IMR-90 (cell line): ENCODE measurements around the gene LRIG1. TPM values are rescaled to one million over a fixed set of nuclear protein-coding genes. Genes with fewer than 3 reads are reported as not detected.

ENCODE experiments used
- ATAC-seq: fragments of 200-7000 bp; cut with Tn5 transposase; 2 replicates; pipeline ENCODE4 v1.9.1; 2020; ENCODE audit warnings: low read depth, mild to moderate bottlenecking, moderate library complexity
- BruUV-seq: library from RNA; stranded (reverse); fragments of 400-500 nt; replicated peaks from 2 replicates; lab custom pipeline; 2021; lab: Mats Ljungman, UMichigan
- CTCF ChIA-PET: fragments of 300-600 bp; formaldehyde crosslinking; extraction: SDS; loops from one replicate; lab custom pipeline; 2021; ENCODE audit warnings: antibody characterized with exemption; lab: Yijun Ruan, JAX
- POLR2A ChIA-PET: fragments of 300-600 bp; sonication (Branson Sonifier 250); formaldehyde crosslinking; loops from one replicate; lab custom pipeline; 2022; ENCODE audit warnings: antibody characterized with exemption; ENCODE audit not compliant: unreplicated experiment; lab: Charles Lee
- DNase-seq: peaks from one replicate; pipeline ENCODE4 v3.0.0; 2013
- H2AFZ ChIP-seq: replicated peaks from 2 replicates; pipeline ENCODE3; 2013; ENCODE audit warnings: low read length, mild to moderate bottlenecking; ENCODE audit not compliant: poor library complexity
- H2AK5ac ChIP-seq: 2 replicates; pipeline ENCODE4 v1.6.1; 2013; ENCODE audit warnings: low read depth, low read length, inconsistent platforms
- H2AK9ac ChIP-seq: replicated peaks from 2 replicates; pipeline ENCODE3; 2013; ENCODE audit warnings: mild to moderate bottlenecking, low read depth, low read length, moderate library complexity; ENCODE audit not compliant: poor library complexity
- H2BK120ac ChIP-seq: 2 replicates; pipeline ENCODE4 v1.6.1; 2013; ENCODE audit warnings: low read depth, low read length, inconsistent platforms
- H2BK15ac ChIP-seq: 3 replicates; pipeline ENCODE4 v1.6.1; 2013; ENCODE audit warnings: low read depth, low read length, inconsistent platforms
- H2BK20ac ChIP-seq: 2 replicates; pipeline ENCODE4 v1.6.1; 2013; ENCODE audit warnings: low read depth, mild to moderate bottlenecking, inconsistent platforms, low read length, moderate library complexity
- H2BK5ac ChIP-seq: 2 replicates; pipeline ENCODE4 v1.6.1; 2013; ENCODE audit warnings: mild to moderate bottlenecking, low read depth, low read length, inconsistent platforms; ENCODE audit not compliant: poor library complexity, severe bottlenecking
- H3K14ac ChIP-seq: replicated peaks from 2 replicates; pipeline ENCODE4 v1.6.1; 2013; ENCODE audit warnings: low read depth, low read length, inconsistent platforms
- H3K18ac ChIP-seq: 2 replicates; pipeline ENCODE4 v1.6.1; 2013; ENCODE audit warnings: low read depth, low read length, control low read depth
- H3K23ac ChIP-seq: 2 replicates; pipeline ENCODE4 v1.6.1; 2013; ENCODE audit warnings: low read depth, low read length, inconsistent platforms
- H3K27ac ChIP-seq: 2 replicates; pipeline ENCODE4 v1.5.1; 2013; ENCODE audit warnings: mild to moderate bottlenecking, control low read depth, low read length; ENCODE audit not compliant: insufficient read depth
- H3K27me3 ChIP-seq: 2 replicates; pipeline ENCODE4 v1.6.1; 2013; ENCODE audit warnings: low read length; ENCODE audit not compliant: control insufficient read depth, insufficient read depth
- H3K36me3 ChIP-seq: 2 replicates; pipeline ENCODE4 v1.6.1; 2013; ENCODE audit warnings: low read length, mixed read lengths; ENCODE audit not compliant: control insufficient read depth, insufficient read depth
- H3K4ac ChIP-seq: 2 replicates; pipeline ENCODE4 v1.6.1; 2013; ENCODE audit warnings: low read depth, low read length, inconsistent platforms
- H3K4me1 ChIP-seq: 2 replicates; pipeline ENCODE4 v1.6.1; 2013; ENCODE audit warnings: low read length, mixed read lengths; ENCODE audit not compliant: control insufficient read depth, insufficient read depth
- H3K4me2 ChIP-seq: 2 replicates; pipeline ENCODE4 v1.6.1; 2013; ENCODE audit warnings: low read depth, mild to moderate bottlenecking, control low read depth, low read length, moderate library complexity
- H3K4me3 ChIP-seq: 2 replicates; pipeline ENCODE4 v1.5.1; 2013; ENCODE audit warnings: low read depth, mild to moderate bottlenecking, control low read depth, low read length, moderate library complexity; ENCODE audit not compliant: insufficient read depth
- H3K56ac ChIP-seq: 2 replicates; pipeline ENCODE4 v1.6.1; 2013; ENCODE audit warnings: low read length, inconsistent platforms; ENCODE audit not compliant: insufficient read depth; ENCODE audit errors: extremely low read depth
- H3K79me1 ChIP-seq, 2 experiments: 2 replicates each; pipeline ENCODE4 v1.6.1; 2013; ENCODE audit warnings: low read length in 2 of 2, inconsistent platforms in 1 of 2, low read depth in 1 of 2
- H3K9ac ChIP-seq: 2 replicates; pipeline ENCODE4 v1.6.1; 2013; ENCODE audit warnings: low read depth, low read length, control low read depth
- H3K9me1 ChIP-seq: 2 replicates; pipeline ENCODE4 v1.6.1; 2013; ENCODE audit warnings: low read length, inconsistent platforms; ENCODE audit not compliant: insufficient read depth
- H3K9me3 ChIP-seq: 2 replicates; pipeline ENCODE4 v1.6.1; 2013; ENCODE audit warnings: low read length; ENCODE audit not compliant: control insufficient read depth, insufficient read depth
- H4K20me1 ChIP-seq: 2 replicates; pipeline ENCODE4 v1.6.1; 2013; ENCODE audit warnings: low read length, inconsistent platforms; ENCODE audit not compliant: insufficient read depth
- H4K5ac ChIP-seq: 2 replicates; pipeline ENCODE4 v1.6.1; 2013; ENCODE audit warnings: mild to moderate bottlenecking, low read depth, low read length, control low read depth
- H4K8ac ChIP-seq, 2 experiments: 2 replicates each; pipeline ENCODE4 v1.6.1; 2013; ENCODE audit warnings: low read depth in 2 of 2, low read length in 2 of 2, control low read depth in 1 of 2, inconsistent platforms in 1 of 2
- H4K91ac ChIP-seq: 2 replicates; pipeline ENCODE4 v1.6.1; 2013; ENCODE audit warnings: low read depth, low read length, inconsistent platforms; ENCODE audit not compliant: insufficient read depth
- CHD1 ChIP-seq: IDR thresholded peaks from 2 replicates; pipeline ENCODE4 v1.6.1; 2012; ENCODE audit warnings: low read depth, low read length, improper control_type of control experiment
- ELK1 ChIP-seq: fragments of 150-350 bp; IDR thresholded peaks from 2 replicates; pipeline ENCODE4 v1.6.1; 2016; ENCODE audit warnings: low read depth, mild to moderate bottlenecking, low read length, moderate library complexity, borderline replicate concordance
- MAZ ChIP-seq: IDR thresholded peaks from 2 replicates; pipeline ENCODE4 v1.6.1; 2012; ENCODE audit warnings: low read depth, mild to moderate bottlenecking, low read length, improper control_type of control experiment, moderate library complexity, borderline replicate concordance
- NFE2L2 ChIP-seq: fragments of 150-350 bp; IDR thresholded peaks from 2 replicates; pipeline ENCODE4 v1.6.1; 2016; ENCODE audit warnings: low read depth, mild to moderate bottlenecking, low read length
- SMC3 ChIP-seq: fragments of 150-350 bp; IDR thresholded peaks from 2 replicates; pipeline ENCODE4 v1.6.1; 2016; ENCODE audit warnings: low read depth, mild to moderate bottlenecking, antibody characterized with exemption, low read length, moderate library complexity
- WGBS, 2 experiments: methylation state at CpG; one replicate each; pipeline versions ENCODE4 v1.1.5 to v1.1.7; 2013; ENCODE audit warnings: missing lambda C conversion rate in 2 of 2; ENCODE audit not compliant: insufficient read length in 1 of 2; ENCODE audit errors: extremely low coverage in 2 of 2; 5-methylcytosine and 5-hydroxymethylcytosine counted together
- dilution Hi-C: fragments of 300-500 bp; cut with HindIII; formaldehyde crosslinking; loops from one replicate; pipeline ENCODE4 v1.14.3; 2018; ENCODE audit warnings: low sequenced_read_pairs; ENCODE audit not compliant: unreplicated experiment
- in situ Hi-C: fragments of 300-500 bp; cut with MboI; formaldehyde crosslinking; loops from 3 replicates; pipeline ENCODE4 v1.14.3; 2019; ENCODE audit warnings: low sequenced_read_pairs, inconsistent platforms, mixed read lengths
- intact Hi-C: fragments of 100-400 bp; cut with micrococcal nuclease; formaldehyde crosslinking; loops from 2 replicates; pipeline ENCODE4 v1.10.0; 2022
- polyA plus RNA-seq, 3 experiments: library from polyadenylated mRNA; depleted of rRNA; stranded (reverse); fragments of >200 nt; gene quantifications; 2 replicates each; pipeline ENCODE4 v1.2.3, GENCODE V29; 2012; ENCODE audit warnings: low replicate concordance in 1 of 3
- total RNA-seq: library from RNA; depleted of rRNA; stranded (reverse); fragments of >200 nt; gene quantifications from 2 replicates; pipeline ENCODE4 v1.2.3, GENCODE V29; 2012

Gene LRIG1
- total and polyA plus RNA-seq, 2 of the 4 experiments (the other 2 are of a cell fraction): 62.8 to 87.8 TPM

DNA sequence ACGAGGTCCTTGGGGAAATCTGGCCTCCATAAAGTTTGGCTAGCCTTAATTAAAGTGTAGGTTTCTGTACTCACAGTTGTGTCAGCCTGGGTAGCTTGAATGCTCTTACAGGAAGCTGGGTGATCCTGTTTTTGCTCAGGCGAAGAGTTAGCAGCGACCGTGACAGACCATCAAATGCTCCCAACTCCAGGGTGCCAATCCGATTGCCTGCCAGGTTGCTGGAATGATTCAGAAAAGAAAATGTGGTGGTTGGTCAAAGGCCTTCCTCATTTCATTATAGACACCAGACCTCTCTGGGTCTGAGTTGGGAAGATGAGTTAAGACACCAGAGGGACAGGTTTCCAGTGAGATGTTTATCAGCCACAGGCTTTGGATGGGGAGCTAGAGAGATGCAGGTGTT, 86.0 kb downstream of the LRIG1 start:
- Histone ChIP-seq H3K27ac (no peak overlapping the region), H4K8ac (peak overlapping the region; percentile 16 to 72; a peak in 3 of 4 replicates), H3K9ac (no peak overlapping the region), H4K5ac (peak overlapping the region; percentile 4; the same call in 1 of the 2 replicates), H2AK5ac (peak overlapping the region; percentile 74; the same call in 1 of the 2 replicates), H3K9me1 (peaks cover 10% of the 10 kb centered on the region), H3K18ac (peak overlapping the region; percentile 5; the same call in 1 of the 2 replicates), H2AK9ac (peak overlapping the region; percentile 0), H3K79me1 (peaks cover 19 to 71% of the 10 kb centered on the region in 2 experiments), H3K4me1 (peaks cover 30% of the 10 kb centered on the region), H3K4me2 (no peak overlapping the region), H3K23ac (no peak overlapping the region), H4K91ac (peak overlapping the region; percentile 13), H2AFZ (no peak overlapping the region), H3K9me3 (no peaks in the 10 kb centered on the region), H3K27me3 (no peaks in the 10 kb centered on the region), H3K4ac (peak overlapping the region; percentile 33; the same call in 1 of the 2 replicates), H4K20me1 (no peaks in the 10 kb centered on the region), H3K56ac (no peak overlapping the region), H2BK15ac (peak overlapping the region; percentile 44; the same call in 1 of the 3 replicates), H3K36me3 (peaks cover 38% of the 10 kb centered on the region), H3K14ac (0 out of 2 replicates have a peak overlapping the region, but pooled peaks have one; percentile 2), H2BK120ac (peak overlapping the region; percentile 63; the same call in 1 of the 2 replicates), H3K4me3 (no peak overlapping the region), H2BK5ac (peak overlapping the region; percentile 14), H2BK20ac (peak overlapping the region; percentile 22; the same call in 1 of the 2 replicates)
- ChIA-PET POLR2A (no interaction called here), CTCF (no interaction called here)
- intact Hi-C loops (loop anchor here (10.0 kb wide), 1 partner anchor 180 kb away; no protein-coding TSS in a partner anchor), in situ Hi-C loops (loop anchor here (10.0 kb wide), 1 partner anchor 180 kb away; no protein-coding TSS in a partner anchor), dilution Hi-C loops (no loop called here)
- DNase-seq (no peak), ATAC-seq (no peak)
- WGBS, 2 experiments: 100% methylated on average over 1 of the region's 5 CpGs; no CpG with 5 or more reads in 1 of the 2 experiments
- TF ChIP-seq NFE2L2 (no peak), ELK1 (no peak), CHD1 (no peak), MAZ (no peak), SMC3 (no peak)
- BruUV-seq: no TSS peak
